Measurements from ENCODE around the gene AKAP9. TPM values are rescaled to one million over a fixed set of nuclear protein-coding genes. Genes with fewer than 3 reads are reported as not detected.

Gene AKAP9
- total RNA-seq, 4 donors from 2014 or later: 32.5 to 125 (median 63.5) TPM

- no peak for DNase-seq
- no peak overlapping the region for H3K27ac ChIP-seq
- H3K27me3 ChIP-seq: no peaks in the 10 kb centered on the region
- H3K4me1 ChIP-seq: no peaks in the 10 kb centered on the region
- TF ChIP-seq, protein P1, sequence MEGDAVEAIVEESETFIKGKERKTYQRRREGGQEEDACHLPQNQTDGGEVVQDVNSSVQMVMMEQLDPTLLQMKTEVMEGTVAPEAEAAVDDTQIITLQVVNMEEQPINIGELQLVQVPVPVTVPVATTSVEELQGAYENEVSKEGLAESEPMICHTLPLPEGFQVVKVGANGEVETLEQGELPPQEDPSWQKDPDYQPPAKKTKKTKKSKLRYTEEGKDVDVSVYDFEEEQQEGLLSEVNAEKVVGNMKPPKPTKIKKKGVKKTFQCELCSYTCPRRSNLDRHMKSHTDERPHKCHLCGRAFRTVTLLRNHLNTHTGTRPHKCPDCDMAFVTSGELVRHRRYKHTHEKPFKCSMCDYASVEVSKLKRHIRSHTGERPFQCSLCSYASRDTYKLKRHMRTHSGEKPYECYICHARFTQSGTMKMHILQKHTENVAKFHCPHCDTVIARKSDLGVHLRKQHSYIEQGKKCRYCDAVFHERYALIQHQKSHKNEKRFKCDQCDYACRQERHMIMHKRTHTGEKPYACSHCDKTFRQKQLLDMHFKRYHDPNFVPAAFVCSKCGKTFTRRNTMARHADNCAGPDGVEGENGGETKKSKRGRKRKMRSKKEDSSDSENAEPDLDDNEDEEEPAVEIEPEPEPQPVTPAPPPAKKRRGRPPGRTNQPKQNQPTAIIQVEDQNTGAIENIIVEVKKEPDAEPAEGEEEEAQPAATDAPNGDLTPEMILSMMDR (IDR thresholded peaks at IDR 0.05): no peak
- TF ChIP-seq POLR2A (IDR thresholded peaks at IDR 0.05): no peak
- intact Hi-C loops (cut with DNase I; ENCODE audit: low total_unique reads): no loop called here
- no peaks in the 10 kb centered on the region for H3K9me3 ChIP-seq
- no peaks in the 10 kb centered on the region for H3K36me3 ChIP-seq
- no peak overlapping the region for H3K4me3 ChIP-seq
Observed at GRCh38 chr7:92149736-92150239, 209.1 kb downstream of the AKAP9 start.

- H3K27me3 ChIP-seq: no peaks in the 10 kb centered on the region
- no peak for TF ChIP-seq POLR2A (IDR thresholded peaks at IDR 0.05)
- TF ChIP-seq, protein P1 (IDR thresholded peaks at IDR 0.05): no peak
- intact Hi-C loops (cut with DNase I; ENCODE audit: low total_unique reads): no loop called here
- H3K4me1 ChIP-seq: no peaks in the 10 kb centered on the region
- no peaks in the 10 kb centered on the region for H3K9me3 ChIP-seq
- no peak overlapping the region for H3K4me3 ChIP-seq
- no peak for DNase-seq
- no peaks in the 10 kb centered on the region for H3K36me3 ChIP-seq
- no peak overlapping the region for H3K27ac ChIP-seq
Observed at GRCh38 chr7:92150450-92151017, 209.9 kb downstream of the AKAP9 start.

DNA sequence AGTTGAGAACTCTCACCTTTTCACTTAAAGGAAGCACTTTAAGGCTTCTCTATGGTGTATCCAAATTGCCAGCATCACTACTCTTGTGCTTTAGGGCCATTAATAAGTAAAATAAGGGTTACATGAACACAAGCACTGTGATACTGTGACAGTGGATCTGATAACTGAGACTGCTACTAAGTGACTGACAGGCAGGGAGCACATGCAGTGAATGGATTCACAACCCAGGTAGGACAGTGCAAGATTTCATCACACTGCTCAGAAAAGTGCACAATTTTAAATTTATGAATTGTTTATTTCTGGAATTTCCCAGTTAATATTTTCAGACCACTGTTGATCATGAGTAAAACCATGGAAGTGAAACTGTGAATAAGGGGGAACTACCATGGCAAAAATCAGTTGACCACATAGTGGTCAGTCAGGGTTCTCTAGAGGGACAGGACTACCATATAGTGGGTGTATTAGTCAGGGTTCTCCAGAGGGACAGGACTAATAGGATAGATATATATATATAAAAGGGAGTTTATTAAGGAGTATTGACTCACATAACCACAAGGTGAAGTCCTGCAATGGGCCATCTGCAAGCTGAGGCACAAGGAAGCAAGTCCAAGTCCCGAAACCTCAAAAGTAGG lies 214.6 kb downstream of the AKAP9 start:
- DNase-seq: no peak
- no peak for TF ChIP-seq POLR2A (IDR thresholded peaks at IDR 0.05)
- TF ChIP-seq, protein P1 (IDR thresholded peaks at IDR 0.05): no peak
- Histone ChIP-seq H3K27ac (no peak overlapping the region), H3K4me1 (no peaks in the 10 kb centered on the region), H3K4me3 (no peak overlapping the region), H3K27me3 (no peaks in the 10 kb centered on the region), H3K9me3 (no peaks in the 10 kb centered on the region), H3K36me3 (no peaks in the 10 kb centered on the region)
- intact Hi-C loops (cut with DNase I; ENCODE audit: low total_unique reads): no loop called here

GRCh38 chr7:92156990-92157389 lies 216.3 kb downstream of the AKAP9 start:
- no peak for DNase-seq
- no peaks in the 10 kb centered on the region for H3K27me3 ChIP-seq
- no peaks in the 10 kb centered on the region for H3K9me3 ChIP-seq
- TF ChIP-seq POLR2A (IDR thresholded peaks at IDR 0.05): no peak
- TF ChIP-seq, protein P1 (IDR thresholded peaks at IDR 0.05): no peak
- no peaks in the 10 kb centered on the region for H3K36me3 ChIP-seq
- no peak overlapping the region for H3K4me3 ChIP-seq
- no peak overlapping the region for H3K27ac ChIP-seq
- intact Hi-C loops (cut with DNase I; ENCODE audit: low total_unique reads): no loop called here
- no peaks in the 10 kb centered on the region for H3K4me1 ChIP-seq

Measured in uterus (tissue), 4 donors.